Heart left ventricle (tissue), 16 donors: ENCODE data around the gene EIF1. TPM values are rescaled to one million over a fixed set of nuclear protein-coding genes. Genes with fewer than 3 reads are reported as not detected.

ENCODE experiments used
- ATAC-seq, 4 donors: fragments of 200-7000 bp; cut with Tn5 transposase; one replicate each; pipeline ENCODE4 v1.9.1; 2020 to 2022; ENCODE audit warnings: moderate library complexity in 4 of 4, mild to moderate bottlenecking in 3 of 4, moderate number of reproducible peaks in 1 of 4
- DNase-seq, 5 donors: peaks; one replicate each; pipeline ENCODE4 v3.0.0-alpha.2; 2020
- H3K27ac ChIP-seq, 12 donors: fragments of 200-600 bp; sonication (generic) in 4 of 12; one replicate each; pipeline versions ENCODE4 v1.5.0 to v1.8.0; 2016 to 2022; ENCODE audit warnings: mild to moderate bottlenecking in 2 of 12
- H3K27me3 ChIP-seq, 9 donors: fragments of 200-600 bp; sonication (generic) in 2 of 9; one replicate each; pipeline versions ENCODE4 v1.5.1 to v1.8.0; 2016 to 2022; ENCODE audit warnings: mild to moderate bottlenecking in 3 of 9
- H3K36me3 ChIP-seq, 9 donors: fragments of 200-600 bp; sonication (generic) in 2 of 9; one replicate each; pipeline versions ENCODE4 v1.5.0 to v1.8.0; 2018 to 2022; ENCODE audit warnings: mild to moderate bottlenecking in 2 of 9
- H3K4me1 ChIP-seq, 12 donors: fragments of 200-600 bp; sonication (generic) in 4 of 12; one replicate each; pipeline versions ENCODE4 v1.5.0 to v1.8.0; 2016 to 2022; ENCODE audit warnings: mild to moderate bottlenecking in 3 of 12
- H3K4me3 ChIP-seq, 12 donors: fragments of 200-600 bp; sonication (generic) in 4 of 12; one replicate each; pipeline versions ENCODE4 v1.5.0 to v1.8.0; 2017 to 2022; ENCODE audit warnings: mild to moderate bottlenecking in 9 of 12, moderate library complexity in 4 of 12
- H3K9me3 ChIP-seq, 12 donors: fragments of 200-600 bp; sonication (generic) in 4 of 12; one replicate each; pipeline versions ENCODE4 v1.5.0 to v1.8.0; 2016 to 2022; ENCODE audit warnings: mild to moderate bottlenecking in 1 of 12
- POLR2A ChIP-seq, 2 donors: fragments of 450-650 bp; IDR thresholded peaks; one replicate each; pipeline ENCODE4 v1.6.1; 2017; ENCODE audit warnings: antibody characterized with exemption in 2 of 2, mild to moderate bottlenecking in 2 of 2, moderate library complexity in 2 of 2
- WGBS, 4 donors: extraction: QIAGEN DNeasy Blood & Tissue Kit in 2 of 4; methylation state at CpG; one replicate each; pipeline versions ENCODE4 v1.1.5 to v1.1.7; 2013 to 2018; 5-methylcytosine and 5-hydroxymethylcytosine counted together
- intact Hi-C, 10 donors: fragments of 100-400 bp; cut with DNase I; formaldehyde crosslinking; loops; one replicate each; pipeline versions ENCODE4 v1.11.1 to v1.14.2; 2022
- polyA plus RNA-seq, 2 donors: library from polyadenylated mRNA; stranded (reverse); fragments of 200-250 nt; gene quantifications; one replicate each; pipeline ENCODE4 v1.2.3, GENCODE V29; 2013
- total RNA-seq, 9 donors: library from RNA; depleted of rRNA in 2 of 9; stranded (reverse); fragments of >200 nt in 2 of 9; fragmentation: NEBNext Ultra II Directional in 3 of 9; extraction: Animal tissue kit (Norgen Biotek cat#: 25700) in 3 of 9; gene quantifications; one replicate each; pipeline versions ENCODE4 v1.1.0 to v1.2.4, GENCODE V29; 2016 to 2023
- TF ChIP-seq, protein P1 (sequence below), 12 donors: fragments of 200-600 bp; sonication (generic) in 4 of 12; IDR thresholded peaks; one replicate each; pipeline versions ENCODE4 v1.5.0 to v1.8.0; 2018 to 2022; ENCODE audit warnings: antibody characterized with exemption in 12 of 12, mild to moderate bottlenecking in 5 of 12
- donor health status: ischemic (EF 13 %, LVEDD 7.1; RV severe dilation, severe dysfunction).
- donor health status: healthy with polysubstance abuse.
- donor health status: DM: no; HTN: yes; CAD: no.
- donor health status: DM: no; HTN: no; CAD: no.
- donor health status: ischemic (EF 25% LVEDD 6.9; RV normal size, moderate dysfunction).
- donor health status: ischemic (EF 25% LVEDD 5.7; RV mildly dilated, moderate dysfunction).
- donor health status: healthy.
- donor health status: DM: yes; HTN: yes; CAD: no.
- donor health status: ischemic (EF 35%, LVEDD 5.7; RV mildly dilated, moderate dysfunction).
- donor health status: nonischemic (EF 11% LVEDD 7.7; RV severe dilation, severe dysfunction).
- donor health status: DM: yes; HTN: yes; CAD: no.
- donor health status: PGD.
- donor health status: ischemic (EF 29% LVEDD 5.4; RV normal size, mild dysfunction).
- donor health status: nonischemic (EF 23%, LVEDD 6.1; RV moderate dilation, normal function).

Gene EIF1
- total and polyA plus RNA-seq, 11 donors = 402 to 1,338 (median 1,111) TPM

DNA sequence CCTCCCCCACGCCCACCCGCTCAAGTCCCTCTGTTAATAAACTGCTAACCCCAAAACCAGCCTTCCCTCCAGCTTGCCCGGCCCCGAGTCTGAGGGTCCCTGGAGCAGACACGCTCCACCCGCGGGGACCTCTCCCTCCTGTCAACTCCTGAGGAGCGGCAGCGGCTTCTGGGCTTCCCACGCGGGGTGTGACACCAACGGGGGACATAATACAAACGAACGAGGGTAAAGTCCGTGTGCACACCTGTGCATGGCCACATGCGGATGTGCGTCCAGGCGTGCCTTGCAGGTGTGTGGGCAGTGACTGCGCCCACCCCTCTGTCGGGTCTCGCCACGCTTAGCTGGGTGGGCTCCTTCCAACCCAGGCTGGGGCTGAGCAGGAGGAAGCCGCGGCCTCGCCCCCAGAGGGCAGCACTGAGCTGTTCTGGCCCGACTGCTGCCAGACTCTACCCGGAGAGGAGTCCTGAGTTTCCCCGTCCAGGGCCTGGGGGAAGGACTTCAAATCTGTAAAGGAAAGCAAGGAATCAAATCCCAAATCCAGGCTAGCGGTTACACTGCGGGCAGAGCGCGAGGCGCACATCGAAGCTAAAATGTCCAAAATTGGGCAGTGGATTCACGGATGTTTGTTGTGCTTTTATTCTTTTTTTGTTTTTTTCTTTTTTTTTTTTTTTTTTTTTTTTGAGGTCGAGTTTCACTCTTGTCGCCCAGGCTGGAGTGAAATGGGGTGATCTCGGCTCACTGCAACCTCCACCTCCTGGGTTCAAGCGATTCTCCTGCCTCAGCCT, 40.1 kb upstream of the EIF1 start:
- intact Hi-C loops = loop anchor here (1.0 to 10.0 kb wide), 17 partner anchors 14 to 846 kb away; partner anchors contain the start of gene KRT14 (in 1 of the 10)
- Histone ChIP-seq H3K27me3 (no peaks in the 10 kb centered on the region), H3K27ac (peak overlapping the region in 2 of 12 donors; percentile 38 to 41), H3K36me3 (no peaks in the 10 kb centered on the region), H3K4me3 (peak overlapping the region in 11 of 12 donors; percentile 2 to 57 (median 45)), H3K4me1 (peaks cover 0 to 29% (median 8%) of the 10 kb centered on the region in 12 donors), H3K9me3 (no peaks in the 10 kb centered on the region)
- 7 to 10% (median 7%) methylated on average over 30 to 39 of the region's 39 CpGs for WGBS, 4 donors
- TF ChIP-seq, protein P1, sequence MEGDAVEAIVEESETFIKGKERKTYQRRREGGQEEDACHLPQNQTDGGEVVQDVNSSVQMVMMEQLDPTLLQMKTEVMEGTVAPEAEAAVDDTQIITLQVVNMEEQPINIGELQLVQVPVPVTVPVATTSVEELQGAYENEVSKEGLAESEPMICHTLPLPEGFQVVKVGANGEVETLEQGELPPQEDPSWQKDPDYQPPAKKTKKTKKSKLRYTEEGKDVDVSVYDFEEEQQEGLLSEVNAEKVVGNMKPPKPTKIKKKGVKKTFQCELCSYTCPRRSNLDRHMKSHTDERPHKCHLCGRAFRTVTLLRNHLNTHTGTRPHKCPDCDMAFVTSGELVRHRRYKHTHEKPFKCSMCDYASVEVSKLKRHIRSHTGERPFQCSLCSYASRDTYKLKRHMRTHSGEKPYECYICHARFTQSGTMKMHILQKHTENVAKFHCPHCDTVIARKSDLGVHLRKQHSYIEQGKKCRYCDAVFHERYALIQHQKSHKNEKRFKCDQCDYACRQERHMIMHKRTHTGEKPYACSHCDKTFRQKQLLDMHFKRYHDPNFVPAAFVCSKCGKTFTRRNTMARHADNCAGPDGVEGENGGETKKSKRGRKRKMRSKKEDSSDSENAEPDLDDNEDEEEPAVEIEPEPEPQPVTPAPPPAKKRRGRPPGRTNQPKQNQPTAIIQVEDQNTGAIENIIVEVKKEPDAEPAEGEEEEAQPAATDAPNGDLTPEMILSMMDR (IDR thresholded peaks at IDR 0.05) = peak; percentile 84 to 98 (median 92)
- no peak for TF ChIP-seq POLR2A (IDR thresholded peaks at IDR 0.05)
- ATAC-seq = peak; percentile 90 to 96 (median 92)
- peak; percentile 83 to 91 (median 85) for DNase-seq

DNA sequence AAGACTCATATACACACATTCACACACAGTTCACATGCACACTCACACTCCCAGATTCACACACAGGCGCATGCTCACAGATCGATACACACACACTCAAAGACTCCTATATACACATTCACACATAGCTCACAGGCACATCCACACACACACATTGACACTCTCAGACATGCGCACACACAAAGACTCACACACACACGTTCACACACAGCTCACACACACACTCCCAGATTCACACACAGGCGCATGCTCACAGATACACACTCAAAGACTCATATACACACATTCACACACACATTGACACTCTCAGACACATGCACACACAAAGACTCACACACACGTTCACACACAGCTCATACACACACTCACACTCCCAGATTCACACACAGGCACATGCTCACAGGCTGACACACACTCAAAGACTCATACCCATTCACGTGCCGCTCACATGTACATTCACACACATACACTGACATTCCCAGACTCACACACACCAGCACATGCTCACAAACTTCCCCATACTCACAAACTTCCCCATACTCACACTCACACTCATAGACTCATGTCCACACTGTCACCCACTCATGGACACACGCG, 38.7 kb upstream of the EIF1 start:
- DNase-seq (peak in 2 of 5 donors; percentile 3 to 14), ATAC-seq (no peak)
- Histone ChIP-seq H3K36me3 (no peaks in the 10 kb centered on the region), H3K27me3 (no peaks in the 10 kb centered on the region), H3K9me3 (no peaks in the 10 kb centered on the region), H3K4me1 (peaks cover 0 to 26% (median 8%) of the 10 kb centered on the region in 12 donors), H3K27ac (no peak overlapping the region), H3K4me3 (no peak overlapping the region)
- 91 to 94% (median 94%) methylated on average over 10 of the region's 10 CpGs for WGBS, 4 donors
- intact Hi-C loops = loop anchor here (2.0 to 10.0 kb wide), 12 partner anchors 65 to 848 kb away; partner anchors contain the start of gene KRT14 (in 1 of the 10)
- TF ChIP-seq POLR2A (IDR thresholded peaks at IDR 0.05) = no peak

DNA sequence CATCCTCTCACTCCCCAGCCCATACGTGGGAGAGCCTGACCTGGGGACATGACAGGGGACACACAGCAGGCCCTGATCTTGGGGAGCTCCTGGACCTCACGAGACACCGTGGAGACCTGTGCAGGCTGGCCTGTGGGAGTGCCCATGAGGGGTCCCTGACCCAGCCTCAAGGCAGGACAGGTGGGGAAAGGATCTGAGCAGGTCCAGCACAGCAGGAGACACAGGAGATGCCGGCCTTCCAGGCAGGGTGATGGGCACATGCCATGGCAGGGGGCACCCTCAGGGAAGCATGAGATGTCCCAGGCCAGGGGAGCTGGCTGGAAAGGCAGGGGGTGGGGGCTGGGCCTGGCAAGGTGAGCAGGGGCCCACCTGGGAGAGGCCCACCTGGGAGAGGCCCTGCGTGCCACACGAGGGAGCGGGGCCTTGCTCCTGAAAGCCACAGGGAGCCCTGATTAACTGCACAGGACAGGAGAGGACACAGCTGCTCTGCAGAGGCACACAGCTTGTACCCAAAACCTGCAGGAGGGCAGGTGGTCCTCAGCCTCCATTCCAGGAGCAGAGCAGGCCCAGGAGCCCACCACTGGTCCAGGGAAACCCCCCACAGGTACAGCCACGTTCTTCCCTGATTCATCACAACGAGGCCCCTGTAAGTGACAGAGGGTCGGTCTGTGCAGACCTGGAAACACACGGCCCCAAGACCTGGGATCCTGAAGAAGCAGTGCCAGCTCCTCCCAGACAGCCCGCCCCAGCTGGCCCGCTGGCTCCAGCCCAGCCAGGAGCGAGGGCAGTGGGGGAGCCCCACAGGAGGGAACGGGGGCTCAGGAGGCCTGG, 37.7 kb upstream of the EIF1 start:
- intact Hi-C loops = no loop called here
- peaks cover 0 to 17% (median 8%) of the 10 kb centered on the region in 12 donors for H3K4me1 ChIP-seq
- no peak for ATAC-seq
- H3K27me3 ChIP-seq = no peaks in the 10 kb centered on the region
- peak in 2 of 5 donors; percentile 20 to 53 for DNase-seq
- H3K27ac ChIP-seq = no peak overlapping the region
- no peaks in the 10 kb centered on the region for H3K36me3 ChIP-seq
- TF ChIP-seq, protein P1 (IDR thresholded peaks at IDR 0.05) = no peak
- TF ChIP-seq POLR2A (IDR thresholded peaks at IDR 0.05) = no peak
- whole genome bisulfite sequencing, 4 donors = 78 to 89% (median 83%) methylated on average over 7 to 15 of the region's 15 CpGs
- H3K9me3 ChIP-seq = no peaks in the 10 kb centered on the region
- no peak overlapping the region for H3K4me3 ChIP-seq

DNA sequence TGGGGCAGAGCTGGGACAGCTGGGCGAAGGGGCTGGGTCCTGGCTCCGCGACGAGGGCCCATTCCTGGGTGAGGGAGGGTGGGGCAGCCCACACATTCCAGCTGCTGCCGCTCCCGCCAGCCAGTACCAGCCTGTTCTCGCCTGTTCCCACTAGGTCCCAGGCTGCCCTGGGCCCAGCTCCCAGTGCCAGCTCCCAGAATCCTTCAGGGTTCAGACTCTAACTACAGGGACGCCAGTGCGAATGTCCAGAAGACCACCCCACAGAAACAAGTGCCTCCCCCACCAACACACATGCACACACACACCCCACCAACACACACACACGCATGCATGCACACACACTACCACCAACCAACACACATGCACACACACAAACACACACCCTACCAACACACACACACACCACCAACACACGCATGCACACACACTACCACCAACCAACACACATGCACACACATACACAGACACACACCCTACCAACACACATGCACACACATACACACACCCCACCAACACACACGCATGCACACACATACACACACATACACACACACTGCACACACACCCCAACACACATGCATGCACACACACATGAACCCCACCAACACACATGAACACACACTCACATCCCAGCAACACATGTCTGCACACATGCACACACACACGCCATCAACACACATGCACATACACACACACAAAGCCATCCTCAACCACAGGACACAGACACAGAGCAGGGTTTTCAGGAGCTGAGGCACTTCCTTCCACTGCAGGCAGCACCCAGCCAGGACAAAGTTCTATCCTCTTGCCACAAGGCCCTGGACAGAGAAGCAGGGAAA, 36.8 kb upstream of the EIF1 start:
- Histone ChIP-seq H3K27me3 (no peaks in the 10 kb centered on the region), H3K9me3 (no peaks in the 10 kb centered on the region), H3K36me3 (no peaks in the 10 kb centered on the region), H3K4me1 (peaks cover 0 to 14% (median 8%) of the 10 kb centered on the region in 12 donors), H3K27ac (no peak overlapping the region), H3K4me3 (no peak overlapping the region)
- TF ChIP-seq, protein P1 (IDR thresholded peaks at IDR 0.05) = no peak
- TF ChIP-seq POLR2A (IDR thresholded peaks at IDR 0.05) = no peak
- intact Hi-C loops = no loop called here
- peak in 3 of 5 donors; percentile 28 to 52 (median 35) for DNase-seq
- WGBS, 4 donors = 69 to 95% (median 82%) methylated on average over 7 to 13 of the region's 13 CpGs
- peak in 3 of 4 donors; percentile 16 to 56 (median 29) for ATAC-seq
